ENCODE data around the gene TIMM22.

TIMM22 gene

DNA sequence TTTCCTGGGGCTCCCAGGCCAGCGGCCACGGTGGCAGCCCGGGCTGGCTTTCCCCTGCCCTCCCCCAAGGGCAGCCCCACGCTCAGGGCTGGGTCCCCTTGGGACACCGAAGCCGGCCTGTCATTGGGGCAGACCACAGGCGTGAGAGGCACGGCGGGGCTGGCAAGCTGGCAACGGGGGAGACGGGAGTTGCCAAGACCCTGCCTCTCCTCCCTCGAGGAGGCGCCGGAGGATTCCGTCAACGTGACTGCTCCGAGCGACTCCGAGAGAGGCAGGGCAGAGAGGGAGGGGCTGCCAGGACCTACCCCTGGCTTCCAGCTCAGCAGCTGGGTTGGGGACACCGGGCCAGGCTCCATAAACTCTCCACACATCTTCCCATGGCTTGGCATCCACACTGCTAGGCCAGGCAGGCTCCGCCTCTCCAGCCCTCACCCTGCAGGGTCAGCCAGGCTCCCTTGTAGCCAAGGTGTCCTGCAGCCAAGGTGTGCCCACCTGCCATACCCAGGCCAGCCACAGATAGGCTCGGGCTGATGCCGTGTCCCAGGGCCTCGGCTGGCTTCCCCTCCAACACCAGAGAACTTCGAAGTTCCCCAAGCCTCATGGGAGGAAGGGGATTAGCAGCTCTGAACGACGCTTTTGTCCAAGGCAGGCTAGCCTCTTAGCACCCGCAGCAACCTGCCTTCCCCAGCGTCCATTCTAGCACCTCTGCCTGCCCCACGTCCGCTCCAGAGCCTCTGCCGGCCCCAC lies 25.5 kb downstream of the TIMM22 start:
- no peak for DNase-seq

GRCh38 chr17:1024076-1024475 lies 27.1 kb downstream of the TIMM22 start:
- DNase-seq, result no peak

GRCh38 chr17:1025733-1026598 lies 29.0 kb downstream of the TIMM22 start:
- no peak for DNase-seq

DNA sequence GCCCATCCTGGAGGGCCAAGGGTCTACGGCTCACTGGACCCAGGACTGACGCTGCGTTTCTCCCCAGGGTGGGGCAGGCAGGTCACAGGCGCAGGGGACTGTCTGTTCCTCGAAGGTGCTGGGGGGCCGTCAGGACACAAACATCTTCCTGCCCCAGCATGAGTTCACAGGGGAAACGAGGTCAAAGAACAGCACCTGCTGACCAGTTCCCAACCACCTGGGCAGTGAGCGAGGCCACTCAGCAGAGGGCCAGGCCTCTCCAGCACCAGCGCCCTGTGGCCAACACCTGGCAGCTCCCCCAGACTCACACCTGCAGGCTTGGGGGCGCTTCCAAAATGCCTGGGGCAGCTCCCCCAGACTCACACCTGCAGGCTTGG lies 29.7 kb downstream of the TIMM22 start:
- no peak for DNase-seq

- DNase-seq, result no peak
Observed at GRCh38 chr17:1027044-1027443, 30.1 kb downstream of the TIMM22 start.

DNA sequence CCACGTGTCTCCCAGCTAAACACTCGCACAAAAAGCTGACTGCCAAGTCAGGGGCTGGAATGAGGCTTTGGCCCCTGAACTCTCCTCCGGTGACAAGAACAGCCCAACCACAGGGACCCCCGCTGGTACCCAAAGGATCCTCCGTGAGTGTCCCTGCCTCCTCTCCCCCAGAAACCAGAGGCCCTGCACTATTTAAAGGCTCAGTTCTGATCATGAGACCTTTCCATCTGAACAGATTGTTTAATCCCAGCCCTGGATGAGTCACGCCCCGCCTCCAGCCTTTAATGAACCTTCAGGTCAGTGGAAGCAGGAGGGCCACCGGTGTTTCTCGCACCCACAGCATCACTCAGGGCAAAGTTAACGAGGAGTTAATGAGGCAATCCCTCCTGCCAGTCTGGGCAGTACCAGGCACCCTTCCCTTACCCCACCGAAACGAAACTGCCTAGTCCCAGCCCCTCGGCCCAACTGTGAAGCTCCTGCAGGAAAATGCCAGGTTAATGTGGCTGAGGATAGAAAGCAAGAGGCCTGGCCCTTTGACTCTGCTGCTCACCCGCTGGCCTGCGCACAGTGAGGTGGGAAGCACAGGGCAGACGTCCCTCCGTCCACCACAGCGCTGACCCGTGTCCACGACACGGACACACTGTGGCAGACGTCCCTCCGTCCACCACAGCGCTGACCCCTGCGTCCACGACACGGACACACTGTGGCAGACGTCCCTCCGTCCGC lies 32.4 kb downstream of the TIMM22 start:
- no peak for DNase-seq

- no peak for DNase-seq
Observed at GRCh38 chr17:1029922-1030644, 33.2 kb downstream of the TIMM22 start.

GRCh38 chr17:1030684-1031532 lies 34.0 kb downstream of the TIMM22 start:
- no peak for DNase-seq

DNA sequence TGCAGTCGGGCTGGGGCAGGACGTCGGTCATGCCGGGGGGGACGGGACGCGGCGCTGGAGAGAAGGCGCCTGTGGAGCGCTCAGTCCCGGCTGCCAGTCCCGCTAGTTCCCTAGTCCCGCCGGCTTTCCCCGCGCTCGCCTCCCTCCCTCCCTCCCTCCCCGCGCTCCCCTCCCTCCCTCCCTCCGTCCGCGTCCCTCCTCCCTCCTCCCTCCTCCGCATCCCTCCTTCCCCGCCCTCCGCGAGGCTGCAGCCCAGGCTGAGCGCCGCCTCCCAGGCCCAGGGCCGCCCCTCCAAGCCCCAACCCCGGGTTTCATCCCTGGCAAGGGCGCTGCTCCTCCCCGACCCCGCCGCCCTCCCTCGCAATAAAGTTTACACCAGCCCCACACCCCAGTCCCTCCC lies 34.8 kb downstream of the TIMM22 start:
- DNase-seq, result no peak

DNA sequence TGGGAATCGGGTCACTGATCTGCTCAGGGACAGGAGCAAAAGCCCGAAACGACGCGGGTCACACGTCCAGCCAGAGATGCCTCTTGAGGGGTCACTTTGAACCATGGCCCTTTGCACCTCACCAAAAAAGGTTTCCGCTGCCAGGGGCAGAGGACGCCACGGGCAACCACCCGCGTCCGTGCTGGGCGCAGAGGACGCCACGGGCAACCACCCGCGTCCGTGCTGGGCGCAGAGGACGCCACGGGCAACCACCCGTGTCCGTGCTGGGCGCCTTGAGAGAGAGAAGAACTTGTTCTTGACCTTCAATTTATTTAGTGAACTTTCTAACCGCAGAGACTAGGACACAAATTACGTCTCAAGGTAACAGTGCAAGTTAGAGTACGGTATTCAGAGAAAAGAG lies 35.5 kb downstream of the TIMM22 start:
- DNase-seq, result no peak

- DNase-seq, result no peak
Observed at GRCh38 chr17:1033503-1033902, 36.6 kb downstream of the TIMM22 start.

DNA sequence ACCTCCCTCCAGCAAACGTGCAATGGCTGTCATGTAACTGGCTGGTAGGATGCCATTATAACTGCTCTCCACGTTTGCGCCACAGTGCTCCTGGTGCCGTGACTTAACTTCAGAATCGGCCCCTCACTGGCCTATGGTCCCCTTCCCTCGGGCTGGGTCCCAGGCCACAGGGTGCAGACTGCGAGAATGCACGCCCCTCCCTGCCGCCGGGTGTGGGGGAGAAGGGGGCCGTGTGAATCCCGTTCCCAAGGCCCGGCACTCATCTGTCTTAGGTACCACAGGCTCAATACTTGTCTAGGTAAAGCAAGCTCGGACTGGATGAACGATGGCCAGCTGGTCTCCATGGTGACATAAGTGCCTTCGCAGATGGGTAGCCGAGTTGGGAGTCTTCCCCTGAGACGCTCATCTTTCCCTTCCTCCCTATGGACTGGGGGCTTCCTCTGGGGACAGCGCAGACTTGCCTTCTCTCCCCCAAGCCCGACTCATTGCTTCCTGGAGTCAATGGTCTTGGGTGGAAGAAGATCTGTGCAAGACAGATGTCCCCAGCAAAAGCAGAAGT lies 37.8 kb downstream of the TIMM22 start:
- DNase-seq, result no peak

DNA sequence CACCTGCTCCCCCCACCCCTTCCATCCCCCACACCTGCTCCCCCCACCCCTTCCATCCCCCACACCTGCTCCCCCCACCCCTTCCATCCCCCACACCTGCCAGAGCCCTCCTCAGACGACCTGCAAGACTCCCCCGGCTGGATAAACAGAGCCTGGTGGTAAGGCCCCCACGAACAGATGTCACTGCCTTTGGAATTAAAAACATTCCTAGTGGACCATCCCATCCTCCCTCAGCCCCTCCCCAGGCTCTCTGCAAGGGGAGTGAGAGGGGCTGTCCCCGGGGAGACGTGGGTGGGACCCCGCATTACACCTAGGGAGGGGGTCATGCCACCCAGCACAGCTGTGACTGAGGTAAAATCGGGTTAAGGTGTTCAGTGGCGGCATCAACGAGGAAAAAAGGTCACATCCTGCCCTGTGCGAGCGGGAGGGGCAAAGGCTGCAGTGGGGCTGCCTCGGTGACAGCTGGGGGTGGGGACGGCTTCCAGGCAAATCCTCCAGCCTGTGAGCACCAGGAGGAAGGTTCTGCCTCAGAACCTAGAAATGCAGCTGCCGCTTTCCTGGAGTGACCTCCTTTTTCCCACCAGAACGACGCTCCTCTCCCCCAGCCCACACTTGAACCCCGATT lies 38.7 kb downstream of the TIMM22 start:
- DNase-seq, result no peak

GRCh38 chr17:1036171-1036844 lies 39.4 kb downstream of the TIMM22 start:
- DNase-seq, result no peak

GRCh38 chr17:1036845-1037237 lies 39.9 kb downstream of the TIMM22 start:
- no peak for DNase-seq

DNA sequence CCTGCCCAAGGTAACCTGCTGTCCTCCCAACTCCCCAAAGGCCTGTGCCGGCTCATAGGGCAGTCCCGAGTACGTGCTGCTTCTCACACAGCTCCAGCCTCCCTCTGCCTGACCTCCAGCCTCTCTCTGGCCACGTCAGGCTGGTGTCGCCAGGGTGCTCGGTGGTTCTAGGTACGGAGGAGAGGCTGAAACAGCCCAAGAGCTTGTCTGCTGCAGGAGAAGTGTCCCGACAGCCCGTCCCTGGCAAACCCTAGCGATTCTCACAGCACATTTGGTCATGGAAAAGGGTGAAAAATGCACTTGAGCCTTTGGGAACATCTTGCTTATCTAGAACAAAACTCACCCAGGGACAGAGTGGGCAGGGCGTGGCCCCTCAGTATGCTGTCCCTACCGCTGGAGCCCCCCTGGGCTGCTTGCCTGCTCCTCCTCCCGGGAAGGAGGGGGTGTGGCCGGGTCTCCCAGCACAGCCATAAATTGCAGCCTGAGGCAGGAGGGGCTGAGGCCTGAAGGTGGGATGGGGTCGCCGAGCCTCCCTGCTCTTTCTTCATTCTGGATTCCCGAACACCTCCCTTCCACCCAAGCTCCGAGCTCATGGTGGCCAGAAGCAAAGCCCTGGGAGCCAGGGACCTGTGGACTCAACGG lies 40.4 kb downstream of the TIMM22 start:
- no peak for DNase-seq

DNA sequence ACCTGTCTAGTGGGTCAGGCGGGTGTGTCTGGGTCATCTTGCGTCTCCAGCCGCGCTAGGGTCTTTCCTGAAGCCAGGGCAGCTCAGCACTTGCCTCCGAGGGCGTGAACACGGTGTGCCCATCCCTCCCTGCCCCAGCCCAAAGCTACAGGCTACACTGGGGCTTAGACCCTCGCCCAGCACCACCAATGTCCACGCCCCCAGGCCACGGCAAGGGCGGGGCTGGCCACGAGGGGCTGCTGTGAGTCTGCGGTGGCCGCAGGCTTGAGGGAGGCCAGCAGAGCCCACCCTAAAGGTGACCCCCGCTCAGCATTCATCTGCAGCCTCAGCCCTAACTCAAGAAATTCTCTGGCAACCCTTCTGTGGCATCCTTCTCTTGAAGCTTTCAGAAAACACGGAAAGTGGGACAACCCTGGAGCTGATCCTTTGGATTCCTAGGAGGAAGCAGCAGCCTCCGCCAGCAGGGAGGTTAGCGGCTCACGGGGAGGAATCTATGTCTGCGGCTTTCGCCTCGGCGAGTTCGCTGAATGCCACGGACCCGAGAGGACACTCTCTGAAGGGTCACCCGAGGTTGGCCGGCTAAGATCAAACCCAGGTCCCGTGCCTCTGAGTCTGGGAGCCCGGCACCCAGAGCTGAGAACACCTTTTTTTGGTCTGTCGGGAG lies 41.7 kb downstream of the TIMM22 start:
- DNase-seq, result no peak

GRCh38 chr17:1039123-1039507 lies 42.2 kb downstream of the TIMM22 start:
- no peak for DNase-seq

DNA sequence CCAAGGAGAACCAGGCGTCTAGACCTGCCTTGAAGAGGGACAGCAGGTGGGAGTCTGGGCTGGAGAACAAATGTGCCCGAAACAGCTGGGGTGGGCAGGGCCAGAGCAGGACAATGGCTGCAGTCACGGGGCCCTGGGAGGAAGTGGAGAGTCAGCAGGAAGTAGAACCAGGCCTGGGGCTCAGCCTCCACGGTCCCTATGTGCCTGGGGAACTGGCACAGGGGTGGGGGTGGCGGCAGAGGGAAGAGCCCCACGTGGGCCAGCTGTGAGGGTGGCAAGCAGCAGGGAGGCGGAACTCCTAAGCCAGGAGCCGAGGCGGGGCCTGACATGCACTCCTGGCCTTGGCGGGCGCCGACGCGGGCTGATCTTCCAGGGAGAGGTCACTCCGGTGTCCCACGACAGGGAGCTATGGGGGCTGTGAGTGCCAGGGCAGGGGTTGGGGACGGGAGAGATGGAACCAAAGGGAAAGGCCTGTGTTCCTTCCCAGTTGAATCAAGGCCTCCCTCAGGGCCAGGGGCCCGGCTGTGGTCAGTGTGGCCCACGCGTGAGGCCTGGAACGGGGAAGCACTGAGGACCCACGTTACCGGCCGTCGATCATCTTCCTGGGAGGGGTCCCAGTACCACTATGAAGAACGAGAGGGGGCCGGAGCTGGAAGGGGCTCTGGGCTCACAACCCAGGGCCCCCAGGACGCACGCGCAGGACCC lies 42.7 kb downstream of the TIMM22 start:
- no peak for DNase-seq
